HG02798 (cell line): Measurements from ENCODE around the gene KCTD11.
"Not testable (repeated sequence)": the region's sequence is repeated elsewhere in the genome, so short reads cannot be mapped to it uniquely, and the experiment has no call there.

Experiments used
- ATAC-seq: cut with Tn5 transposase; IDR thresholded peaks from one replicate; pipeline ENCODE4 v1.9.1; 2021; ENCODE audit warnings: mild to moderate bottlenecking; ENCODE audit not compliant: unreplicated experiment, poor library complexity

The KCTD11 gene

GRCh38 chr17:7340179-7340578 lies 11.8 kb upstream of the KCTD11 start:
- ATAC-seq: no peak

- ATAC-seq: no peak
These were observed 10.1 kb upstream of the KCTD11 start for GRCh38 chr17:7341842-7342241.

- no peak for ATAC-seq
These were observed 8.7 kb upstream of the KCTD11 start for GRCh38 chr17:7343250-7343649.

- ATAC-seq: no peak
These were observed 5.0 kb upstream of the KCTD11 start for GRCh38 chr17:7346761-7347614.

- ATAC-seq: no peak
These were observed 4.1 kb upstream of the KCTD11 start for GRCh38 chr17:7347630-7348477.

GRCh38 chr17:7348478-7349242 lies 3.3 kb upstream of the KCTD11 start:
- ATAC-seq: no peak

GRCh38 chr17:7352503-7352889 lies 534 bp downstream of the KCTD11 start:
- no peak for ATAC-seq

GRCh38 chr17:7352910-7353635 lies 1.1 kb downstream of the KCTD11 start:
- no peak for ATAC-seq

- no peak for ATAC-seq
These were observed 2.4 kb downstream of the KCTD11 start for GRCh38 chr17:7354262-7354843.

GRCh38 chr17:7355053-7355452 lies 3.1 kb downstream of the KCTD11 start, which contains the start of gene TMEM95:
TMEM95 (plus strand) TSS chr17:7355156; CDS start chr17:7355205, 49 bp downstream.
- ATAC-seq: no peak

GRCh38 chr17:7355573-7355972 lies 3.6 kb downstream of the KCTD11 start:
- no peak for ATAC-seq

- peak; percentile 25 for ATAC-seq
These were observed 4.1 kb downstream of the KCTD11 start for GRCh38 chr17:7356072-7356549.

- ATAC-seq: no peak
These were observed 4.8 kb downstream of the KCTD11 start for GRCh38 chr17:7356756-7357155.

GRCh38 chr17:7357381-7357780 lies 5.4 kb downstream of the KCTD11 start:
- no peak for ATAC-seq

GRCh38 chr17:7361906-7362305 lies 9.9 kb downstream of the KCTD11 start:
- ATAC-seq: no peak

GRCh38 chr17:7363311-7363710 lies 11.3 kb downstream of the KCTD11 start:
- no peak for ATAC-seq

- ATAC-seq: not testable (repeated sequence)
These were observed 14.0 kb downstream of the KCTD11 start for GRCh38 chr17:7365963-7366362.

- ATAC-seq: no peak
These were observed 15.1 kb downstream of the KCTD11 start for GRCh38 chr17:7367083-7367482.

- ATAC-seq: no peak
These were observed 16.1 kb downstream of the KCTD11 start for GRCh38 chr17:7367918-7368598.
